Measurements from ENCODE around the gene GET4. TPM values are rescaled to one million over a fixed set of nuclear protein-coding genes. Genes with fewer than 3 reads are reported as not detected.
A peak's percentile ranks its signal among the peaks of the same experiment; 100 is the strongest.

The GET4 gene
- polyA plus RNA-seq, 1 of the 3 experiments (the other 2 are of a cell fraction): 63.1 TPM

GRCh38 chr7:875051-875450 lies 1.3 kb upstream of the GET4 start:
- H3K9me3 ChIP-seq: no peaks in the 10 kb centered on the region
- H3K27me3 ChIP-seq (ENCODE audit: insufficient read depth): no peaks in the 10 kb centered on the region
- no peak overlapping the region for H2AFZ ChIP-seq (ENCODE audit: low read depth)
- H3K4me1 ChIP-seq (ENCODE audit: control insufficient read depth in 1 of 2, insufficient read depth in 2 of 2, low read depth in 1 of 2, low read length in 1 of 2): peaks cover 11 to 29% of the 10 kb centered on the region in 2 experiments; a peak in 2 of 4 replicates
- peaks cover 32% of the 10 kb centered on the region for H3K79me2 ChIP-seq (ENCODE audit: insufficient read depth)
- peaks cover 36 to 51% of the 10 kb centered on the region in 2 experiments for H3K36me3 ChIP-seq (replicated peaks in 1 of 2; ENCODE audit: control insufficient read depth in 1 of 2, insufficient read depth in 2 of 2, low read length in 1 of 2)
- WGBS (ENCODE audit: low lambda C conversion rate): 96% methylated on average over 7 of the region's 7 CpGs
- H3K9me2 ChIP-seq: no peaks in the 10 kb centered on the region
- no peak overlapping the region for H3K4me3 ChIP-seq (ENCODE audit: low read depth in 2 of 2, low read length in 1 of 2)
- no peak for DNase-seq
- H3K4me2 ChIP-seq: no peak overlapping the region
- ChIA-PET POLR2A (no interaction called here), CTCF (interaction anchor here (0.9 to 6.4 kb wide), 10 partner anchors 12 to 557 kb away, joined by 3 to 112 read pairs (median 6); no protein-coding TSS in a partner anchor)
- H3K9ac ChIP-seq: no peak overlapping the region
- peak overlapping the region in 1 of 2 experiments; percentile 0; a peak in 1 of 4 replicates for H3K27ac ChIP-seq (ENCODE audit: low read depth in 2 of 2, low read length in 1 of 2)
- TF ChIP-seq RFX5 (IDR thresholded peaks at IDR 0.05; ENCODE audit: low read length) (no peak), EP300 (IDR thresholded peaks at IDR 0.05; ENCODE audit: borderline replicate concordance in 1 of 2, low read depth in 1 of 2, low read length in 1 of 2) (no peak), MEF2A (IDR thresholded peaks at IDR 0.05; ENCODE audit: borderline replicate concordance, low read depth) (no peak), NFIC (IDR thresholded peaks at IDR 0.05; ENCODE audit: borderline replicate concordance) (no peak), REST (IDR thresholded peaks at IDR 0.05; ENCODE audit: low read depth, low read length) (no peak), EZH2phosphoT487 (IDR thresholded peaks at IDR 0.05; ENCODE audit: borderline replicate concordance, low read depth) (no peak), GATA2 (CRISPR knock-in tag; IDR thresholded peaks at IDR 0.05) (no peak), MAX (IDR thresholded peaks at IDR 0.05; ENCODE audit: low read depth) (no peak), ELF1 (IDR thresholded peaks at IDR 0.05) (no peak), USF2 (IDR thresholded peaks at IDR 0.05; ENCODE audit: borderline replicate concordance, low read depth, low read length) (no peak)
- peaks cover 46% of the 10 kb centered on the region for H3F3A ChIP-seq (replicated peaks; ENCODE audit: insufficient read depth)
- peaks cover 23% of the 10 kb centered on the region for H4K20me1 ChIP-seq (ENCODE audit: insufficient read depth)

GRCh38 chr7:875476-876076 lies 778 bp upstream of the GET4 start:
- Histone ChIP-seq H3K27ac (ENCODE audit: low read depth in 2 of 2, low read length in 1 of 2) (peak overlapping the region; percentile 39 to 61), H3K4me2 (no peak overlapping the region; the same call in 1 of the 2 replicates), H3K4me3 (ENCODE audit: low read depth in 2 of 2, low read length in 1 of 2) (no peak overlapping the region), H3K9ac (no peak overlapping the region; the same call in 1 of the 2 replicates), H3K9me3 (no peaks in the 10 kb centered on the region), H3K27me3 (ENCODE audit: insufficient read depth) (no peaks in the 10 kb centered on the region), H3K36me3 (replicated peaks in 1 of 2; ENCODE audit: control insufficient read depth in 1 of 2, insufficient read depth in 2 of 2, low read length in 1 of 2) (peaks cover 36 to 47% of the 10 kb centered on the region in 2 experiments), H3K79me2 (ENCODE audit: insufficient read depth) (peaks cover 37% of the 10 kb centered on the region), H3K9me2 (no peaks in the 10 kb centered on the region), H3F3A (replicated peaks; ENCODE audit: insufficient read depth) (peaks cover 46% of the 10 kb centered on the region), H4K20me1 (ENCODE audit: insufficient read depth) (peaks cover 28% of the 10 kb centered on the region), H3K4me1 (ENCODE audit: control insufficient read depth in 1 of 2, insufficient read depth in 2 of 2, low read depth in 1 of 2, low read length in 1 of 2) (peaks cover 11 to 29% of the 10 kb centered on the region in 2 experiments; a peak in 2 of 4 replicates), H2AFZ (ENCODE audit: low read depth) (peak overlapping the region; percentile 95; the same call in 1 of the 2 replicates)
- 92% methylated on average over 25 of the region's 27 CpGs for WGBS (ENCODE audit: low lambda C conversion rate)
- CTCF ChIA-PET: interaction anchor here (0.9 to 6.4 kb wide), 10 partner anchors 12 to 558 kb away, joined by 3 to 112 read pairs (median 6); no protein-coding TSS in a partner anchor
- no peak for DNase-seq
- POLR2A ChIA-PET: interaction anchor here (0.6 to 1.4 kb wide), 2 partner anchors 59 to 395 kb away, joined by 3 read pairs; no protein-coding TSS in a partner anchor
- TF ChIP-seq EP300 (IDR thresholded peaks at IDR 0.05; ENCODE audit: borderline replicate concordance in 1 of 2, low read depth in 1 of 2, low read length in 1 of 2): no peak
- TF ChIP-seq TAF1 (IDR thresholded peaks at IDR 0.05; ENCODE audit: borderline replicate concordance, low read depth, low read length): no peak
- no peak for TF ChIP-seq SMC3 (IDR thresholded peaks at IDR 0.05; ENCODE audit: low read depth, low read length)
- no peak for TF ChIP-seq MAX (IDR thresholded peaks at IDR 0.05; ENCODE audit: low read depth)
- no peak for TF ChIP-seq CTCF (IDR thresholded peaks at IDR 0.05)
- no peak for TF ChIP-seq FOSL2 (IDR thresholded peaks at IDR 0.05; ENCODE audit: borderline replicate concordance, low read depth)
- no peak for TF ChIP-seq USF2 (IDR thresholded peaks at IDR 0.05; ENCODE audit: borderline replicate concordance, low read depth, low read length)
- no peak for TF ChIP-seq POLR2AphosphoS5 (IDR thresholded peaks at IDR 0.05; ENCODE audit: low read depth, low read length)
- TF ChIP-seq MXI1 (IDR thresholded peaks at IDR 0.05; ENCODE audit: low read depth, low read length): no peak
- no peak for TF ChIP-seq SIN3A (IDR thresholded peaks at IDR 0.05; ENCODE audit: borderline replicate concordance, low read depth, low read length)
